Measurements from ENCODE around the gene PDRG1. TPM values are rescaled to one million over a fixed set of nuclear protein-coding genes. Genes with fewer than 3 reads are reported as not detected.
"Not testable (repeated sequence)": the region's sequence is repeated elsewhere in the genome, so short reads cannot be mapped to it uniquely, and the experiment has no call there.

Gene PDRG1
- total and polyA plus RNA-seq, 8 donors, result 0.58 to 18.6 (median 2.8) TPM; not detected in 1

DNA sequence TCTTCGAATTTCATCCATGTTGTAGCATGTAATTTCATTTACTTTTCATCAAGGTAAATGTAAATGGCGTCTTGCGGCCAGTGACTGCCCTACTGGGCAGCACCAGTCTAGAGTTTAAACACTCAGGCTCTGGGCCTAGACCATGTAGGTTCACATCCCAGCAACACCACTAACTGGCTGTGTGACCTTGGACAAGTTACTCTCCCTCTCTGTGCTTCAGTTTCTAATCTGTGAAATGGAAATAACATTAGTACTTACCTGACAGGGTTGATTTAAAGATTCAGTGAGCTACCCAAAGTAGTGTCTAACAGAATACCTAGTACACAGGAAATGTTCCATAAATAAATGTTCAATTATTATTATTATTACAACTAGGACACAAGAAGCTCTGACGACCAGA lies 29.3 kb downstream of the PDRG1 start:
- no peak overlapping the region for H3K4me3 ChIP-seq
- no peak overlapping the region for H3K27ac ChIP-seq
- H3K36me3 ChIP-seq, result no peaks in the 10 kb centered on the region
- 80 to 92% (median 86%) methylated on average over 4 of the region's 4 CpGs for WGBS, 5 donors
- no peak for TF ChIP-seq POLR2A (IDR thresholded peaks at IDR 0.05)
- TF ChIP-seq POLR2AphosphoS5 (IDR thresholded peaks at IDR 0.05), result no peak
- TF ChIP-seq EP300 (IDR thresholded peaks at IDR 0.05), result no peak
- TF ChIP-seq, protein P1, sequence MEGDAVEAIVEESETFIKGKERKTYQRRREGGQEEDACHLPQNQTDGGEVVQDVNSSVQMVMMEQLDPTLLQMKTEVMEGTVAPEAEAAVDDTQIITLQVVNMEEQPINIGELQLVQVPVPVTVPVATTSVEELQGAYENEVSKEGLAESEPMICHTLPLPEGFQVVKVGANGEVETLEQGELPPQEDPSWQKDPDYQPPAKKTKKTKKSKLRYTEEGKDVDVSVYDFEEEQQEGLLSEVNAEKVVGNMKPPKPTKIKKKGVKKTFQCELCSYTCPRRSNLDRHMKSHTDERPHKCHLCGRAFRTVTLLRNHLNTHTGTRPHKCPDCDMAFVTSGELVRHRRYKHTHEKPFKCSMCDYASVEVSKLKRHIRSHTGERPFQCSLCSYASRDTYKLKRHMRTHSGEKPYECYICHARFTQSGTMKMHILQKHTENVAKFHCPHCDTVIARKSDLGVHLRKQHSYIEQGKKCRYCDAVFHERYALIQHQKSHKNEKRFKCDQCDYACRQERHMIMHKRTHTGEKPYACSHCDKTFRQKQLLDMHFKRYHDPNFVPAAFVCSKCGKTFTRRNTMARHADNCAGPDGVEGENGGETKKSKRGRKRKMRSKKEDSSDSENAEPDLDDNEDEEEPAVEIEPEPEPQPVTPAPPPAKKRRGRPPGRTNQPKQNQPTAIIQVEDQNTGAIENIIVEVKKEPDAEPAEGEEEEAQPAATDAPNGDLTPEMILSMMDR (IDR thresholded peaks at IDR 0.05), result no peak
- intact Hi-C loops (cut with DNase I; ENCODE audit: low total_unique reads), result no loop called here
- peaks cover 0 to 37% (median 0%) of the 10 kb centered on the region in 3 donors for H3K27me3 ChIP-seq
- H3K4me1 ChIP-seq, result no peaks in the 10 kb centered on the region
- DNase-seq, result no peak
- H3K9me3 ChIP-seq, result no peaks in the 10 kb centered on the region

DNA sequence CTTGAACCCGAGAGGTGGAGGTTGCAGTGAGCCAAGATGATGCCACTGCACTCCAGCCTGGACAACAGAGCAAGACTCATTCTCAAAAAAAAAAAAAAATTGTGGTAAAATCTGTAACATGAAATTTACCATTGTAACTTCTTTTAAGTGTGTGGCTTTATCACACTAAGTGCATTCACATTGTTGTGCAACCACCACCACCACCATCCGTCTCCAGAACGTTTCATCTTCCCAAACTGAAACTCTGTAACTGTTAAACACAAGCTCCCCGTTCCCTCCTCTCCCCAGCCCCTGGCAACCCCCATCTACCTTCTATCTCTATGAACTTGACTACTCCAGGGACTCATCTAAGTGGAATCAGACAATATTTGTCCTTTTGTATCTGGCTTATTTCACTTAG lies 29.7 kb downstream of the PDRG1 start:
- H3K36me3 ChIP-seq, result no peaks in the 10 kb centered on the region
- peaks cover 0 to 37% (median 0%) of the 10 kb centered on the region in 3 donors for H3K27me3 ChIP-seq
- intact Hi-C loops (cut with DNase I; ENCODE audit: low total_unique reads), result no loop called here
- WGBS, 5 donors, result 54 to 74% (median 69%) methylated on average over 4 of the region's 4 CpGs
- H3K27ac ChIP-seq, result no peak overlapping the region
- TF ChIP-seq, protein P1 (IDR thresholded peaks at IDR 0.05), result no peak
- no peak for TF ChIP-seq EP300 (IDR thresholded peaks at IDR 0.05)
- H3K4me1 ChIP-seq, result no peaks in the 10 kb centered on the region
- H3K4me3 ChIP-seq, result no peak overlapping the region
- DNase-seq, result no peak
- no peaks in the 10 kb centered on the region for H3K9me3 ChIP-seq

DNA sequence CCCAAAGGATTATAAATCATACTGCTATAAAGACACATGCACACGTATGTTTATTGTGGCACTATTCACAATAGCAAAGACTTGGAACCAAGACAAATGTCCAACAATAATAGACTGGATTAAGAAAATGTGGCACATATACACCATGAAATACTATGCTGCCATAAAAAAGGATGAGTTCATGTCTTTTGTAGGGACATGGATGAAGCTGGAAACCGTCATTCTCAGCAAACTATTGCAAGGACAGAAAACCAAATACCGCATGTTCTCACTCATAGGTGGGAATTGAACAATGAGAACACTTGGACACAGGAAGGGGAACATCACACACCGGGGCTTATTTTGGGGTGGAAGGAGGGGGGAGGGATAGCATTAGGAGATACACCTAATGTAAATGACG lies 30.4 kb downstream of the PDRG1 start:
- intact Hi-C loops (cut with DNase I; ENCODE audit: low total_unique reads); H3K36me3 ChIP-seq; H3K4me1 ChIP-seq; DNase-seq; H3K4me3 ChIP-seq; H3K27ac ChIP-seq; H3K9me3 ChIP-seq: not testable (repeated sequence)
- H3K27me3 ChIP-seq, result peaks cover 0 to 34% (median 0%) of the 10 kb centered on the region in 3 donors
- WGBS, 5 donors, result 88 to 92% (median 90%) methylated on average over 5 of the region's 5 CpGs

DNA sequence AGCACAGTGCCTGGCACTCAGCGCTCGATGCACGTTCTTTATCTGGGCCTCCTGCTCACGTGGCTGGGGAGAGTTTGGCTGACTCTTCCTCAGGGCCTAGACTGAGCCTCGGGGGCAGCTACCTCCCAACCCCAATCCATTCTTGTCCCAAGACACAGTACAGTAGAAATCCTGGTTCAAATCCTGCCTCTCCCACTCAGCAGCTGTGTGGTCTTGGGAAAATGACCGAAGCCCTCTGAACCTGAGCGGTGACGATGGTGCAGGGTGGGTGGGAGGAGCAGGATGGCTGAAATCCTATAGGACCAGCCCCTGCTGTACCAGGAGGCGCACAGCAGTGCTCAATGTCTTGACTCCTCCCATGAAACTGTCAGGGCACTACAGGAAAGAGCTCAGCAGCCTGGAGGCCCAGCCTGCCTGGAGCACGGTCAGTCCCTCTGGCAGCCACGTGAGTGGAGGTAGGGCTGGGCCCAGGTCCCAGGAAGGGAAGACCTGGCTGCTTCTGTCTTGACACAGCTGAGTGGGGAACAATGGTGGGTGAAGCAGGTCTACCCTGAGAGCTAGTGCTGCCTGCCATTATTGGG lies 31.5 kb downstream of the PDRG1 start:
- Histone ChIP-seq H3K27ac (no peak overlapping the region), H3K4me3 (no peak overlapping the region), H3K36me3 (no peaks in the 10 kb centered on the region), H3K9me3 (no peaks in the 10 kb centered on the region), H3K4me1 (no peaks in the 10 kb centered on the region), H3K27me3 (peaks cover 0 to 34% (median 0%) of the 10 kb centered on the region in 3 donors)
- no peak for DNase-seq
- WGBS, 5 donors, result 71 to 78% (median 72%) methylated on average over 7 to 11 of the region's 11 CpGs
- TF ChIP-seq POLR2A (IDR thresholded peaks at IDR 0.05) (no peak), POLR2AphosphoS5 (IDR thresholded peaks at IDR 0.05) (no peak), EP300 (IDR thresholded peaks at IDR 0.05) (no peak)
- TF ChIP-seq, protein P1 (IDR thresholded peaks at IDR 0.05), result no peak
- intact Hi-C loops (cut with DNase I; ENCODE audit: low total_unique reads), result no loop called here

DNA sequence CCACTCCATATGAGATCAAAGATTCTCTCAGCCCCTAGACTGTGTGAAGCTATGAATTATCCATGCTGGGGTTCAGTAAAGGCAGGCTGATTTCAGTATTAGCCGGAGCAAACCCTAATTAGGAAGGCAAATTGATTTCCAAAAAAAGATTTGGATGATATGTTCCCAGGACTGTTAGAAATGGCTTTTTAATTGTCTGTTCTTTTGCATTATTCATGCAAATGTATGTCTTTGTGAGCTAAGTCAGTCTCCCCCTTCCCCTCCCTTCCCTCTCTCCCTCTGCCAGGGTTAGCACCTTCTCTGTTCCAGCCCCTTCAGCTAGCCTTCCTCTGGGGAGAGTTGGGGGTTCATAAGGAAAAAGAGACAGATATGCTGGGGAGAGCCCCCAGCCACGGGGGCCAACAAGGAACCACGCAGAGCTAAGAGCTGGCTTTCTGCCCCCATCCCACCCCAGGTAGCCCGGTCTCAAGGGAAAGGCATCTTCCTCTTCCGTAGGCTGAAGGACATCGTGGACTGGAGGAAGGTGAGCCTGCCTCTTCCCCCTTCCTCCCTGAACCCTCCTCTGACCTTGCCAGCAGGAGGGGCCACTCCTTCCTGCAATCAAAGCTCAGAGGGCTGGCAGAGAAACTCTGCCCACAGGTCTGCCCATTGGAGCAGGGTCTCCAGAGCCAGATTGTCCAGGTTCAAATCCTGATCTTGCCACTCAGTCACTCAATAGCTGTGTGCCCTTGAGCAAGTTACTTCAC lies 32.3 kb downstream of the PDRG1 start:
- H3K36me3 ChIP-seq, result no peaks in the 10 kb centered on the region
- H3K4me3 ChIP-seq, result no peak overlapping the region
- peaks cover 0 to 26% (median 0%) of the 10 kb centered on the region in 3 donors for H3K27me3 ChIP-seq
- no peaks in the 10 kb centered on the region for H3K9me3 ChIP-seq
- no peak overlapping the region for H3K27ac ChIP-seq
- TF ChIP-seq POLR2A (IDR thresholded peaks at IDR 0.05), result no peak
- TF ChIP-seq EP300 (IDR thresholded peaks at IDR 0.05), result no peak
- TF ChIP-seq POLR2AphosphoS5 (IDR thresholded peaks at IDR 0.05), result no peak
- TF ChIP-seq, protein P1 (IDR thresholded peaks at IDR 0.05), result no peak
- no peaks in the 10 kb centered on the region for H3K4me1 ChIP-seq
- WGBS, 5 donors, result 46 to 63% (median 54%) methylated on average over 6 of the region's 6 CpGs
- intact Hi-C loops (cut with DNase I; ENCODE audit: low total_unique reads), result no loop called here
- no peak for DNase-seq
